Activated CD4-positive, alpha-beta T cell treated with anti-CD3 and anti-CD28 coated beads, Interleukin-2, Interleukin-6, amounts not matched to agents 100 ng/mL and 50 ng/mL, durations not matched to agents 16 hours and 8 hours (primary cell): Measurements from ENCODE around the gene SLC6A3.

Experiments
- DNase-seq: peaks from one replicate; pipeline ENCODE4 v3.0.0-alpha.2; 2020

SLC6A3 gene

DNA sequence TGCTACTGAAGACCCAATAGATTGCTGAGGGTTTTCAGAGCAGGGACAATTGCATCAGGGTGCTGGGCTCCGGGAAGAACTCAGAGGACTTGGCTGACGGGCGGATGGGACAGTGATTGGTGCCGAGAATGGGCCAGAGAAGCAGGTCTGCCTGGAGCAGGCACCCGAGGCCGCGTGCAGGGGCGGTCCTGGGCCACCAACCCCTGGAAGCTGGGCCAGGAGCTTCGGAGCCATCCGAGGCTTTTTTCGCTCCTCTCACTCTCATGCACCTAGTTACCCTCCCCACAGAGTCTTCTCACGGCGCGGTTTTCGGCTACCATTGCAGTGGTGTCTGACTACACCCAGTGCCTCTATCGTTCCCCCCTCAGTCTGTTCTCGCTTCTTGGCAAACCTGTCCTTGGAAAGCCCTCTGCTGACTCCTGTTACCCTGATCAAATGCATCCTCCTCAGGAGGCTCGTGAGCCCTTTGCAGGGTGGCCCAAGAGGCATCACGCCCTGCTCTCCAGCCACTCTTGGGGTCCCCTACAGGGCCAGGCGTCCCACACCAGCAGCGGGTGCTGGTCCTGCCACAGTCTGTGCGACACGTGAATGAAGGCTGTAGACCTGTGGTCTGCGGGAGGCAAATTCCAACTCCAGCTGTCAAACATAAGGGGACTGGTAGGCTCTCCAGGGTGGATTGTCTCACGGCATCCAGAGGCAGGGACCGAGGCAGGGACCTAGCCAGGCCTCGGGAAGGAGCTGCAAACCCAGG, 99.2 kb downstream of the SLC6A3 start:
- no peak for DNase-seq

DNA sequence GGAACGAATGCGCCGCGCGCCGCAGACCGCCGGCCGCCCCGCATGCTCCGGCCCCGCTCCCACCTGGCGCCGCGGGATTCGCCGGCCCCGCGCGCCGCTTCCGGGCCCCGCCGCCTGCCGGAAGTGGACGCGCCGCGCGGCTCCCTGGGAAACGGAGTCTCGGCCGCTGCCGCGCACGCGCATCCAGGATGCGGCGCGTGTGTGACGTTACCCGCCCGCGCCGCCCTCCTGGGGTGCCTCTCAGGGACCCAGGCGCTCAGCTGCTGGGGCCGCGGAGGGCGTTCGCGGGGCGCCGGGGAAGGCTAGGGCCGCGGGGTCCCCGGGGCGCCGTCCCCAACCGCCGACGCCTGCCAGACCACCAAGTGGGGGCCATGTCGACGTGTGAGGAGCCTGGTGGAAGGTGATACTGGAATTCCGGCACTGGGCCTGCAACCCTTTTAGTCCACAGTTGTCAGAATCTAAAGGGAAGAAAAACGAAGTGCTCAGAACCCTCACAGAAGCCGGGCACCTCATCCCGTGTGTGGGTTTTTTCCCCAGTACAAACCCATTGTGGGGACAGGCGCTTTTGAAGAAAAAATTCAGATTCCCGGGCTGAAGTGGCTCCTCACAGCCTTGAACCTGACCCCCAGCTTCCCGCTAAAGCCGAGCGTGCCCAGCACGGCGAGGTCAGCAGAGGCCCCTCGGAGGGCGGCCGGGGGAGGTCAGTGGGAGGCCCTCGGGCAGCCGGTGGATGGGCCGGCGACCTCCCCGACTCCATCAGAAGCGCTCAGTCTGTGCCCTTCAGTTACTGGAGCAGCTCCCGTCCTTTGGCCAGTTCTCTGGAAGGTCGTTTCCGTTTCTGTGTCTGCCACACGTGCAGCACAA, 100.0 kb downstream of the SLC6A3 start, which contains the start of gene CLPTM1L:
Gene CLPTM1L, minus strand, starts transcription at position 125 of the 864 bp plus-strand sequence. CDS start 258 bp downstream, outside the sequence.
- DNase-seq = peak; percentile 92

- DNase-seq = peak; percentile 19
Measured at GRCh38 chr5:1343931-1344901, 101.0 kb downstream of the SLC6A3 start.

- DNase-seq = no peak
Measured at GRCh38 chr5:1343315-1343751, 101.9 kb downstream of the SLC6A3 start.
